ENCODE data around the gene MAS1L. TPM values are rescaled to one million over a fixed set of nuclear protein-coding genes. Genes with fewer than 3 reads are reported as not detected.

The MAS1L gene
- polyA plus RNA-seq, 3 donors: not detected

DNA sequence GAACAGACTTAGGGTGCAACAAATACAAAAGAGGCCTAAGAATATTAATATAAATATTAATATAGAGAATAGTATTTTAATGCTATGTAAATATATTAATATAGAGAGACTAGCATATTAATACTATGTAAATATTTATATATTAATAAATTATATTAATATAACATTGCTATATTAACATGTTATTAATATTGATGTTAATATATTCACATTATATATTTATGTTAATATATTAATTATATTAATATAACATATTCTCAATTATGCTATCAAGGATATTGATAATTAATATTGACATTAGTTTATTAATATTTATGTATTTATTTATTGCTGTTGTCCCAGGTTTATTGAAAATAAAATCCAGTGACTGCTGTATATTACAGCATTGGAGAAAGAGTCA is 1.1 kb upstream of the MAS1L start:
- Histone ChIP-seq H3K4me1 (ENCODE audit: control insufficient read depth in 1 of 2, insufficient read depth in 2 of 2, low read length in 2 of 2) (no peaks in the 10 kb centered on the region), H3K4me3 (replicated peaks in 1 of 3; ENCODE audit: low read depth in 2 of 3, low read length in 3 of 3) (no peak overlapping the region), H4K20me1 (ENCODE audit: insufficient read depth, low read length) (no peaks in the 10 kb centered on the region), H3K4me2 (replicated peaks; ENCODE audit: extremely low read depth, low read length, poor library complexity, severe bottlenecking) (no peak overlapping the region), H3K27ac (ENCODE audit: low read depth in 1 of 2, low read length in 2 of 2) (no peak overlapping the region), H3K9me3 (replicated peaks in 1 of 2; ENCODE audit: control insufficient read depth in 1 of 2, insufficient read depth in 1 of 2, low read length in 2 of 2) (no peaks in the 10 kb centered on the region), H3K36me3 (replicated peaks in 1 of 2; ENCODE audit: control insufficient read depth in 1 of 2, insufficient read depth in 2 of 2, low read length in 2 of 2) (no peaks in the 10 kb centered on the region), H3K79me2 (ENCODE audit: insufficient read depth, low read length) (no peaks in the 10 kb centered on the region), H3K27me3 (ENCODE audit: control insufficient read depth in 2 of 2, insufficient read depth in 2 of 2, low read length in 2 of 2) (no peaks in the 10 kb centered on the region), H2AFZ (ENCODE audit: insufficient read depth, low read depth, low read length, poor library complexity, severe bottlenecking) (no peak overlapping the region), H3K9ac (ENCODE audit: insufficient read depth, low read length, poor library complexity, severe bottlenecking) (no peak overlapping the region)
- no peaks in the 10 kb centered on the region for H3K36me3 Mint-ChIP-seq
- peaks cover 0 to 2% (median 0%) of the 10 kb centered on the region in 3 donors for H3K27me3 Mint-ChIP-seq (ENCODE audit: low read depth in 3 of 3)
- peaks cover 4% of the 10 kb centered on the region for H3K4me1 Mint-ChIP-seq
- H3K27ac Mint-ChIP-seq: peak overlapping the region in 1 of 7 donors; percentile 64
- intact Hi-C loops (cut with micrococcal nuclease): no loop called here
- no peak overlapping the region for H3K4me3 Mint-ChIP-seq
- DNase-seq: no peak
- peaks cover 0 to 1% (median 0%) of the 10 kb centered on the region in 7 donors for H3K9me3 Mint-ChIP-seq
- TF ChIP-seq, protein P1, sequence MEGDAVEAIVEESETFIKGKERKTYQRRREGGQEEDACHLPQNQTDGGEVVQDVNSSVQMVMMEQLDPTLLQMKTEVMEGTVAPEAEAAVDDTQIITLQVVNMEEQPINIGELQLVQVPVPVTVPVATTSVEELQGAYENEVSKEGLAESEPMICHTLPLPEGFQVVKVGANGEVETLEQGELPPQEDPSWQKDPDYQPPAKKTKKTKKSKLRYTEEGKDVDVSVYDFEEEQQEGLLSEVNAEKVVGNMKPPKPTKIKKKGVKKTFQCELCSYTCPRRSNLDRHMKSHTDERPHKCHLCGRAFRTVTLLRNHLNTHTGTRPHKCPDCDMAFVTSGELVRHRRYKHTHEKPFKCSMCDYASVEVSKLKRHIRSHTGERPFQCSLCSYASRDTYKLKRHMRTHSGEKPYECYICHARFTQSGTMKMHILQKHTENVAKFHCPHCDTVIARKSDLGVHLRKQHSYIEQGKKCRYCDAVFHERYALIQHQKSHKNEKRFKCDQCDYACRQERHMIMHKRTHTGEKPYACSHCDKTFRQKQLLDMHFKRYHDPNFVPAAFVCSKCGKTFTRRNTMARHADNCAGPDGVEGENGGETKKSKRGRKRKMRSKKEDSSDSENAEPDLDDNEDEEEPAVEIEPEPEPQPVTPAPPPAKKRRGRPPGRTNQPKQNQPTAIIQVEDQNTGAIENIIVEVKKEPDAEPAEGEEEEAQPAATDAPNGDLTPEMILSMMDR (IDR thresholded peaks at IDR 0.05): no peak

DNA sequence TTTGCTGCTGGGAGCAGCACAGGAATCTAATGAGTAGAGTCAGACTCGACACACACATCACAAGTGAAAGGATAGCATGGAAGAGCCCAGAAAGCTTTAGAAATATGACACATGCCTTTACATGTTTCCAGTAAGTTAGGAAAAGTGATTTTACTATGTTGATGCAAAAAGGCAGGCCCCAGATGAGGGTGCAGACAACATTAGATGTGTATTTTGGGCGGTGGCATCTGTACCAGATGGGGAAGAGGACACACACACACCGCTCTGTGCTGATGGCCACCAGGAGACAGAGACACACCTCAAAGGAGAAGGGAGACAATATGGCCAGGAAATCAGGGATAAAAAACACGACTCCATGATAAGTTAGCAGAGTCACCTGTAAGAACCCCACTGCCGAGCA is 625 bp downstream of the MAS1L start:
- H3K27me3 ChIP-seq (ENCODE audit: control insufficient read depth in 2 of 2, insufficient read depth in 2 of 2, low read length in 2 of 2): no peaks in the 10 kb centered on the region
- H3K36me3 ChIP-seq (replicated peaks in 1 of 2; ENCODE audit: control insufficient read depth in 1 of 2, insufficient read depth in 2 of 2, low read length in 2 of 2): no peaks in the 10 kb centered on the region
- H3K9me3 Mint-ChIP-seq: peaks cover 0 to 3% (median 0%) of the 10 kb centered on the region in 7 donors
- intact Hi-C loops (cut with micrococcal nuclease): no loop called here
- no peaks in the 10 kb centered on the region for H3K4me1 ChIP-seq (ENCODE audit: control insufficient read depth in 1 of 2, insufficient read depth in 2 of 2, low read length in 2 of 2)
- no peak for DNase-seq
- no peaks in the 10 kb centered on the region for H3K9me3 ChIP-seq (replicated peaks in 1 of 2; ENCODE audit: control insufficient read depth in 1 of 2, insufficient read depth in 1 of 2, low read length in 2 of 2)
- H3K27ac ChIP-seq (ENCODE audit: low read depth in 1 of 2, low read length in 2 of 2): no peak overlapping the region
- no peak overlapping the region for H3K27ac Mint-ChIP-seq
- H3K4me2 ChIP-seq (replicated peaks; ENCODE audit: extremely low read depth, low read length, poor library complexity, severe bottlenecking): no peak overlapping the region
- no peak overlapping the region for H2AFZ ChIP-seq (ENCODE audit: insufficient read depth, low read depth, low read length, poor library complexity, severe bottlenecking)
- peaks cover 0 to 2% (median 0%) of the 10 kb centered on the region in 3 donors for H3K27me3 Mint-ChIP-seq (ENCODE audit: low read depth in 3 of 3)
- H3K9ac ChIP-seq (ENCODE audit: insufficient read depth, low read length, poor library complexity, severe bottlenecking): no peak overlapping the region
- H3K4me3 Mint-ChIP-seq: no peak overlapping the region
- H3K36me3 Mint-ChIP-seq: no peaks in the 10 kb centered on the region
- no peak overlapping the region for H3K4me3 ChIP-seq (replicated peaks in 1 of 3; ENCODE audit: low read depth in 2 of 3, low read length in 3 of 3)
- 100% methylated on average over 3 of the region's 5 CpGs for WGBS (ENCODE audit: insufficient coverage)
- H3K79me2 ChIP-seq (ENCODE audit: insufficient read depth, low read length): no peaks in the 10 kb centered on the region
- TF ChIP-seq, protein P1 (IDR thresholded peaks at IDR 0.05): no peak
- no peaks in the 10 kb centered on the region for H4K20me1 ChIP-seq (ENCODE audit: insufficient read depth, low read length)
- H3K4me1 Mint-ChIP-seq: peaks cover 4% of the 10 kb centered on the region
